ENCODE data around the gene TCEA2.

DNA sequence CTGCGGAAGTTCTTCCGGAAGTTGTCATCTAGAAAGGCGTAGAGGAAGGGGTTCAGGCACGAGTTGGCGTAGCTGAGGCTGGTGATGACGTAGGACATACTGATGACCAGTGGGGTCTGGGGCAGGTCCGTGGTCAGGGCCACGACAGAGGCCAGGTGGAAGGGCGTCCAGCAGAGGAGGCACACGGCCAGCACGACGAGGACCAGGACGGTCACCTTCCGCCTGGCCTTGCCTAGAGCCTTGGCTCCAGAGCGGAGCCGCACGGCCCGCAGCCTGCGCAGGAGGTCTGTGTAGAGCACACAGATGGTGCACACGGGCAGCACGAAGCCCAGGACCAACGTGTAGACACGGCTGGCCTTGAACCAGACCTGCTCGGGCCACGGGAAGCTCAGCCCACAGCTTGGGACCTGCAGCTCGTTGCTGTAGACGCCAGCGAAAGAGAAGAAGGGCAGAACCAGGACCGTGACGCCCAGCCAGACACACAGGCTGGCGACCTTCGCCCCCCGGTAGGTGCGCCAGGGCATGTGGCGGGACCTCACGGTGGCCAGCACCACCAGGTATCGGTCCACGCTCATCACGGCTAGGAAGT lies 42.9 kb downstream of the TCEA2 start:
- TF ChIP-seq CTCF (IDR thresholded peaks at IDR 0.05), result no peak
- TF ChIP-seq EZH2 (IDR thresholded peaks at IDR 0.05; ENCODE audit: borderline replicate concordance, insufficient read depth, low read depth, low read length, poor library complexity, severe bottlenecking), result no peak

Measured in B cell (primary cell).